ENCODE results near the gene NCK2. TPM values are rescaled to one million over a fixed set of nuclear protein-coding genes. Genes with fewer than 3 reads are reported as not detected.

Gene NCK2
- total RNA-seq, 1 donor from 2014 or later: 92.5 TPM

DNA sequence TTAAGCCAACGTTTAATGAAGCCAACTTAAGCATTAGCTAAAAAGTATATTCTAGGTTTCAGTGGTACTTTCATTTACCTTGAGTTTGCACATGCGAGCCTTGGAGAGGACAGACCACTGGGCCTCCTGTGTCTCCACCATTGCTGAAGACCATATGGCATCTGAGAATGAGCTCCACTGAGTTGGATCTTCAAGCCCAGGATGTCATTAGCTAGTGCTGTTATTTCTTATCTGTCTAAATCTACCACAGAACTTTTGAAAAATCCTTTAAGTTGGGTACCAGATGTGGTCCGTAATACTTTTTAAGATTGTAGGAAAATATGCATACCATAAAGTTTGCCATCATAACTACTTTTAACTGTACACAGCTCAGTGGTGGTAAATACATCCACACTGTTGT, 161.8 kb downstream of the NCK2 start:
- H3K9me3 Mint-ChIP-seq (ENCODE audit: low read depth): peaks cover 3% of the 10 kb centered on the region
- TF ChIP-seq, protein P1, sequence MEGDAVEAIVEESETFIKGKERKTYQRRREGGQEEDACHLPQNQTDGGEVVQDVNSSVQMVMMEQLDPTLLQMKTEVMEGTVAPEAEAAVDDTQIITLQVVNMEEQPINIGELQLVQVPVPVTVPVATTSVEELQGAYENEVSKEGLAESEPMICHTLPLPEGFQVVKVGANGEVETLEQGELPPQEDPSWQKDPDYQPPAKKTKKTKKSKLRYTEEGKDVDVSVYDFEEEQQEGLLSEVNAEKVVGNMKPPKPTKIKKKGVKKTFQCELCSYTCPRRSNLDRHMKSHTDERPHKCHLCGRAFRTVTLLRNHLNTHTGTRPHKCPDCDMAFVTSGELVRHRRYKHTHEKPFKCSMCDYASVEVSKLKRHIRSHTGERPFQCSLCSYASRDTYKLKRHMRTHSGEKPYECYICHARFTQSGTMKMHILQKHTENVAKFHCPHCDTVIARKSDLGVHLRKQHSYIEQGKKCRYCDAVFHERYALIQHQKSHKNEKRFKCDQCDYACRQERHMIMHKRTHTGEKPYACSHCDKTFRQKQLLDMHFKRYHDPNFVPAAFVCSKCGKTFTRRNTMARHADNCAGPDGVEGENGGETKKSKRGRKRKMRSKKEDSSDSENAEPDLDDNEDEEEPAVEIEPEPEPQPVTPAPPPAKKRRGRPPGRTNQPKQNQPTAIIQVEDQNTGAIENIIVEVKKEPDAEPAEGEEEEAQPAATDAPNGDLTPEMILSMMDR (IDR thresholded peaks at IDR 0.05; ENCODE audit: unreplicated experiment): no peak

DNA sequence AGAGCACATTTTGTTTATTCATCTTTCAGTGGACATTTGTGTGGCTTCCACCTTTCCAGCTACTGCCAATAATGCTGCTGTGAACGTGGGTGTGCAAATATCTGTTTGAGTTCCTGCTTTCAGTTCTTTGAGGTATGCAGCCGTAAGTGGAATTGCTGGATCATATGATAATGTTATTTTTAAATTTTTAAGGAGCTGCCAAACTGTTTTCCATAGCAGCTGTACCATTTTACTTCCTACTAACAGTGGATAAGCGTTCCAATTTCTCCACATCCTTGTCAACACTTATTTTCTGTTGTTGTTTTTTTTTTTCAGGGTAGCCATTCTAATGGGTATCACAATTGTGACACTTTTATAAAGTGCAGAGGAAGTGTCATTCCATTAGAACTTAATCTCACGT, 162.5 kb downstream of the NCK2 start:
- Mint-ChIP-seq H3K4me3 (ENCODE audit: low read depth) (no peak overlapping the region), H3K9me3 (ENCODE audit: low read depth) (peaks cover 3% of the 10 kb centered on the region), H3K27me3 (no peaks in the 10 kb centered on the region), H3K4me1 (ENCODE audit: low read depth) (peaks cover 9% of the 10 kb centered on the region), H3K27ac (no peak overlapping the region), H3K36me3 (ENCODE audit: insufficient read depth) (peaks cover 3% of the 10 kb centered on the region)
- DNase-seq (ENCODE audit: low spot score, unreplicated experiment): no peak
- TF ChIP-seq, protein P1 (IDR thresholded peaks at IDR 0.05; ENCODE audit: unreplicated experiment): no peak

More for the DNA sequence above, 161.8 kb downstream of the NCK2 start:
- Mint-ChIP-seq H3K4me1 (ENCODE audit: low read depth) (peaks cover 9% of the 10 kb centered on the region), H3K27me3 (no peaks in the 10 kb centered on the region), H3K36me3 (ENCODE audit: insufficient read depth) (peaks cover 3% of the 10 kb centered on the region), H3K4me3 (ENCODE audit: low read depth) (no peak overlapping the region), H3K27ac (no peak overlapping the region)
- DNase-seq (ENCODE audit: low spot score, unreplicated experiment): no peak

GRCh38 chr2:105909215-105909614, 164.5 kb downstream of the NCK2 start:
- H3K9me3 Mint-ChIP-seq (ENCODE audit: low read depth): peaks cover 2% of the 10 kb centered on the region
- peaks cover 9% of the 10 kb centered on the region for H3K4me1 Mint-ChIP-seq (ENCODE audit: low read depth)
- H3K4me3 Mint-ChIP-seq (ENCODE audit: low read depth): no peak overlapping the region
- H3K27me3 Mint-ChIP-seq: no peaks in the 10 kb centered on the region
- TF ChIP-seq, protein P1 (IDR thresholded peaks at IDR 0.05; ENCODE audit: unreplicated experiment): no peak
- no peak overlapping the region for H3K27ac Mint-ChIP-seq
- peaks cover 2% of the 10 kb centered on the region for H3K36me3 Mint-ChIP-seq (ENCODE audit: insufficient read depth)
- no peak for DNase-seq (ENCODE audit: low spot score, unreplicated experiment)

GRCh38 chr2:105910497-105911238, 166.0 kb downstream of the NCK2 start:
- Mint-ChIP-seq H3K27ac (no peak overlapping the region), H3K27me3 (no peaks in the 10 kb centered on the region), H3K4me3 (ENCODE audit: low read depth) (no peak overlapping the region), H3K36me3 (ENCODE audit: insufficient read depth) (peaks cover 7% of the 10 kb centered on the region), H3K9me3 (ENCODE audit: low read depth) (peaks cover 12% of the 10 kb centered on the region), H3K4me1 (ENCODE audit: low read depth) (peaks cover 9% of the 10 kb centered on the region)
- DNase-seq (ENCODE audit: low spot score, unreplicated experiment): no peak
- TF ChIP-seq, protein P1 (IDR thresholded peaks at IDR 0.05; ENCODE audit: unreplicated experiment): no peak

DNA sequence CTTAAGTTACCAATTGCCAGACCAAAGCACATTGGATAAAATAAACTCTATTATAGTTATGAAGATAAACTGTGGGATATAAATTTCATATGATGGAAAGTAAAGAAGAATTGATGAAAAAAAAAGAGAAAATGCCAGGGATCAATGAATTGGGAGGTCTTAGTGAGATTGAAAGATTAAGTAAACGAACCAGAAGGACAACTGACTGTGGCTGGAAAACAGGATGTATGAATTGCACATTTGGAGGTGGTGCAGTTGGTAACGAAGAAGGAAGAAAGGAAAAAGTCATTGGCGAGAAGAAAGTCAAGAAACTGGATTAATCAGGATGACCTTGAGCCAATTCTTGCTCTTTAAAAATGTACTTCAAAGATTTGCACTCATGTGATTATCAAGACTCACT, 166.7 kb downstream of the NCK2 start:
- H3K9me3 Mint-ChIP-seq (ENCODE audit: low read depth): peaks cover 12% of the 10 kb centered on the region
- peaks cover 11% of the 10 kb centered on the region for H3K4me1 Mint-ChIP-seq (ENCODE audit: low read depth)
- TF ChIP-seq, protein P1 (IDR thresholded peaks at IDR 0.05; ENCODE audit: unreplicated experiment): no peak
- no peak overlapping the region for H3K27ac Mint-ChIP-seq
- H3K4me3 Mint-ChIP-seq (ENCODE audit: low read depth): no peak overlapping the region
- H3K27me3 Mint-ChIP-seq: no peaks in the 10 kb centered on the region
- peaks cover 7% of the 10 kb centered on the region for H3K36me3 Mint-ChIP-seq (ENCODE audit: insufficient read depth)
- DNase-seq (ENCODE audit: low spot score, unreplicated experiment): no peak
